ENCODE measurements around the gene ERBB2. TPM values are rescaled to one million over a fixed set of nuclear protein-coding genes. Genes with fewer than 3 reads are reported as not detected.

The ERBB2 gene
- total and polyA plus RNA-seq, 2 experiments from 2014 or later = 46.2 to 196 TPM

DNA sequence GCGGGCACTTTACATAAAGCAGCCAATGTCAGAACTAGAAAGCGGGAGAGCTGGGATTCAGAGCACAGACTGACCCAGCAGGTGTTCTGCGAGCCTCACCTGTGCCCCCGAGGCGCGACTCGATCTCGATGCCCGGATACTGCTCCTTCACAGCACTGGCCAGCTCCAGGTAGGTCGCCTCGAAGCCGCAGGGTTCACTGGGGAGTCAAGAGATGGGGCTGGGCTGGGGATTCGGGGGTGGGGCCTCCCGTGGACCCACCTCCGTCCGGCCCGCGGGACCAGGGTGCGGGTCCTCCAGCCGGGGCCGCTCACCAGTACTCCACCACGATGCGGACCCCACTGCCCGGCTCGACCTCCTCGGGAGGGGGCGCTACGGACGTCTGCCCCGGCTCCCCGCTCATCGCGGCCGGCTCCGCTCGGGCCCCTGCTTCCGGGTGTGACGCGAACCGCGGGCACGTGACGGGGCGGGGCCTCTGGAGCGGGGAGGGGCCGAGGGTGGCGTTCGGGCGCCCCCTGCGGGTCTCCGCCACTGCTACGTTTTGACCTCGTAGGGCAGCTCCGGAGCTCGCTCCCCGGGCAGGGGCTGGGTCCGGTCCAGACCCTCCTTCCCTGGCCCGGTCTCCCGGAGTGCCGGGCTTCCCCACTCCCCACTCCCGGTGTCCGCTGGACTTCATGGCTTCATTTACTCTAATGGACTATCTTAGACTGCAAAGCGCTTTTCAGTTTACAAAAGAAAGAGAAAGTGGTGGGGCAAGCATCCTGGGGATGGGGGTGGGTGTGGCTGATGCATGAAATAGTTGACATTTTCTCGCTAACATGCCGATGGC is 30.4 kb downstream of the ERBB2 start, which contains the start of gene MIEN1 (continued):
- TF ChIP-seq EZH2phosphoT487 (IDR thresholded peaks at IDR 0.05; ENCODE audit: unreplicated experiment) = no peak

DNA sequence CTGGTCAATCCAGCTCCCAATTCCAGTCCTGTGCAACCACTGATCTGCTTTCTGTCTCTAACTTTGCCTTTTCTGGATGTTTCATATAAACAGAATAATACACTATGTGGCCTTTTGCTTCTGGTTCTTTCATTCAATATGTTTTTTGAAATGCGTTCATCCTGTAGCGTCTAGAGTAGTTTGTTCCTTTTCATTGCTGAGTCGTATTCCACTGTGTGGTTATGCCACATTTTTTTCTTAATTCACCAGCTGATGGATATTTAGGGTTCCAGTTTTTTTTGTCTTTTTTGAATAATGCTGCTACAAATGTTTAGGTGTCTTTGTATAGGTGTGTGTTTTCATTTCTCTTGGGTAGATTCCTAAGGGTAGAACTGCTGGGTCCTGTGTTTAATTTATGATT is 32.7 kb downstream of the ERBB2 start:
- DNase-seq (ENCODE audit: low spot score) (no peak), ATAC-seq (no peak)
- no peak overlapping the region; the same call in 2 of the 3 replicates for H3K4me3 Mint-ChIP-seq
- Histone ChIP-seq H3F3A (replicated peaks; ENCODE audit: low read depth) (peaks cover 16% of the 10 kb centered on the region), H3K4me1 (ENCODE audit: insufficient read depth) (peaks cover 30% of the 10 kb centered on the region), H3K4me2 (no peak overlapping the region), H3K27ac (ENCODE audit: low read depth) (no peak overlapping the region), H3K27me3 (ENCODE audit: insufficient read depth) (no peaks in the 10 kb centered on the region), H3K36me3 (ENCODE audit: insufficient read depth) (0 out of 2 replicates have a peak, but pooled peaks cover 4% of the 10 kb centered on the region), H4K20me1 (replicated peaks; ENCODE audit: insufficient read depth) (no peaks in the 10 kb centered on the region; the same call in 1 of the 2 replicates), H2AFZ (no peak overlapping the region), H3K9me2 (ENCODE audit: insufficient read depth) (no peaks in the 10 kb centered on the region), H3K79me2 (replicated peaks; ENCODE audit: insufficient read depth) (no peaks in the 10 kb centered on the region), H3K4me3 (no peak overlapping the region)
- H3K27me3 Mint-ChIP-seq (ENCODE audit: insufficient read depth, low read depth, poor library complexity) = peaks cover 25% of the 10 kb centered on the region
- no peak overlapping the region for H3K27ac Mint-ChIP-seq
- peaks cover 34% of the 10 kb centered on the region for H3K4me1 Mint-ChIP-seq
- no peaks in the 10 kb centered on the region; the same call in 1 of the 3 replicates for H3K9me3 Mint-ChIP-seq
- H3K36me3 Mint-ChIP-seq (ENCODE audit: low read depth) = peaks cover 14% of the 10 kb centered on the region
- TF ChIP-seq, protein P1, sequence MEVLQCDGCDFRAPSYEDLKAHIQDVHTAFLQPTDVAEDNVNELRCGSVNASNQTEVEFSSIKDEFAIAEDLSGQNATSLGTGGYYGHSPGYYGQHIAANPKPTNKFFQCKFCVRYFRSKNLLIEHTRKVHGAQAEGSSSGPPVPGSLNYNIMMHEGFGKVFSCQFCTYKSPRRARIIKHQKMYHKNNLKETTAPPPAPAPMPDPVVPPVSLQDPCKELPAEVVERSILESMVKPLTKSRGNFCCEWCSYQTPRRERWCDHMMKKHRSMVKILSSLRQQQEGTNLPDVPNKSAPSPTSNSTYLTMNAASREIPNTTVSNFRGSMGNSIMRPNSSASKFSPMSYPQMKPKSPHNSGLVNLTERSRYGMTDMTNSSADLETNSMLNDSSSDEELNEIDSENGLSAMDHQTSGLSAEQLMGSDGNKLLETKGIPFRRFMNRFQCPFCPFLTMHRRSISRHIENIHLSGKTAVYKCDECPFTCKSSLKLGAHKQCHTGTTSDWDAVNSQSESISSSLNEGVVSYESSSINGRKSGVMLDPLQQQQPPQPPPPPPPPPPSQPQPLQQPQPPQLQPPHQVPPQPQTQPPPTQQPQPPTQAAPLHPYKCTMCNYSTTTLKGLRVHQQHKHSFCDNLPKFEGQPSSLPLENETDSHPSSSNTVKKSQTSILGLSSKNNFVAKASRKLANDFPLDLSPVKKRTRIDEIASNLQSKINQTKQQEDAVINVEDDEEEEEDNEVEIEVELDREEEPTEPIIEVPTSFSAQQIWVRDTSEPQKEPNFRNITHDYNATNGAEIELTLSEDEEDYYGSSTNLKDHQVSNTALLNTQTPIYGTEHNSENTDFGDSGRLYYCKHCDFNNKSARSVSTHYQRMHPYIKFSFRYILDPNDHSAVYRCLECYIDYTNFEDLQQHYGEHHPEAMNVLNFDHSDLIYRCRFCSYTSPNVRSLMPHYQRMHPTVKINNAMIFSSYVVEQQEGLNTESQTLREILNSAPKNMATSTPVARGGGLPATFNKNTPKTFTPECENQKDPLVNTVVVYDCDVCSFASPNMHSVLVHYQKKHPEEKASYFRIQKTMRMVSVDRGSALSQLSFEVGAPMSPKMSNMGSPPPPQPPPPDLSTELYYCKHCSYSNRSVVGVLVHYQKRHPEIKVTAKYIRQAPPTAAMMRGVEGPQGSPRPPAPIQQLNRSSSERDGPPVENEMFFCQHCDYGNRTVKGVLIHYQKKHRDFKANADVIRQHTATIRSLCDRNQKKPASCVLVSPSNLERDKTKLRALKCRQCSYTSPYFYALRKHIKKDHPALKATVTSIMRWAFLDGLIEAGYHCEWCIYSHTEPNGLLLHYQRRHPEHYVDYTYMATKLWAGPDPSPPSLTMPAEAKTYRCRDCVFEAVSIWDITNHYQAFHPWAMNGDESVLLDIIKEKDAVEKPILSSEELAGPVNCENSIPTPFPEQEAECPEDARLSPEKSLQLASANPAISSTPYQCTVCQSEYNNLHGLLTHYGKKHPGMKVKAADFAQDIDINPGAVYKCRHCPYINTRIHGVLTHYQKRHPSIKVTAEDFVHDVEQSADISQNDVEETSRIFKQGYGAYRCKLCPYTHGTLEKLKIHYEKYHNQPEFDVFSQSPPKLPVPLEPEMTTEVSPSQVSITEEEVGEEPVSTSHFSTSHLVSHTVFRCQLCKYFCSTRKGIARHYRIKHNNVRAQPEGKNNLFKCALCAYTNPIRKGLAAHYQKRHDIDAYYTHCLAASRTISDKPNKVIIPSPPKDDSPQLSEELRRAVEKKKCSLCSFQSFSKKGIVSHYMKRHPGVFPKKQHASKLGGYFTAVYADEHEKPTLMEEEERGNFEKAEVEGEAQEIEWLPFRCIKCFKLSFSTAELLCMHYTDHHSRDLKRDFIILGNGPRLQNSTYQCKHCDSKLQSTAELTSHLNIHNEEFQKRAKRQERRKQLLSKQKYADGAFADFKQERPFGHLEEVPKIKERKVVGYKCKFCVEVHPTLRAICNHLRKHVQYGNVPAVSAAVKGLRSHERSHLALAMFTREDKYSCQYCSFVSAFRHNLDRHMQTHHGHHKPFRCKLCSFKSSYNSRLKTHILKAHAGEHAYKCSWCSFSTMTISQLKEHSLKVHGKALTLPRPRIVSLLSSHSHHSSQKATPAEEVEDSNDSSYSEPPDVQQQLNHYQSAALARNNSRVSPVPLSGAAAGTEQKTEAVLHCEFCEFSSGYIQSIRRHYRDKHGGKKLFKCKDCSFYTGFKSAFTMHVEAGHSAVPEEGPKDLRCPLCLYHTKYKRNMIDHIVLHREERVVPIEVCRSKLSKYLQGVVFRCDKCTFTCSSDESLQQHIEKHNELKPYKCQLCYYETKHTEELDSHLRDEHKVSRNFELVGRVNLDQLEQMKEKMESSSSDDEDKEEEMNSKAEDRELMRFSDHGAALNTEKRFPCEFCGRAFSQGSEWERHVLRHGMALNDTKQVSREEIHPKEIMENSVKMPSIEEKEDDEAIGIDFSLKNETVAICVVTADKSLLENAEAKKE (CRISPR knock-in tag; IDR thresholded peaks at IDR 0.05) = no peak
- TF ChIP-seq, protein P2, sequence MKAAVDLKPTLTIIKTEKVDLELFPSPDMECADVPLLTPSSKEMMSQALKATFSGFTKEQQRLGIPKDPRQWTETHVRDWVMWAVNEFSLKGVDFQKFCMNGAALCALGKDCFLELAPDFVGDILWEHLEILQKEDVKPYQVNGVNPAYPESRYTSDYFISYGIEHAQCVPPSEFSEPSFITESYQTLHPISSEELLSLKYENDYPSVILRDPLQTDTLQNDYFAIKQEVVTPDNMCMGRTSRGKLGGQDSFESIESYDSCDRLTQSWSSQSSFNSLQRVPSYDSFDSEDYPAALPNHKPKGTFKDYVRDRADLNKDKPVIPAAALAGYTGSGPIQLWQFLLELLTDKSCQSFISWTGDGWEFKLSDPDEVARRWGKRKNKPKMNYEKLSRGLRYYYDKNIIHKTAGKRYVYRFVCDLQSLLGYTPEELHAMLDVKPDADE (IDR thresholded peaks at IDR 0.05) = no peak
- no peak for TF ChIP-seq JUNB (IDR thresholded peaks at IDR 0.05; ENCODE audit: unreplicated experiment)

All from GM23338 (cell line).